Suprapubic skin (tissue), 3 donors: Measurements from ENCODE around the gene JAKMIP1.

ENCODE experiments used
- CTCF ChIP-seq, 2 donors: fragments of 200-600 bp in 1 of 2; fragments of 450-650 bp in 1 of 2; sonication (generic) in 1 of 2; IDR thresholded peaks; one replicate each; pipeline ENCODE4 v1.5.1; 2016 to 2019; ENCODE audit warnings: antibody characterized with exemption in 2 of 2, mild to moderate bottlenecking in 1 of 2, moderate library complexity in 1 of 2
- POLR2A ChIP-seq, 2 donors: fragments of 450-650 bp; IDR thresholded peaks; one replicate each; pipeline ENCODE4 v1.6.1; 2017; ENCODE audit warnings: antibody characterized with exemption in 2 of 2, mild to moderate bottlenecking in 2 of 2, moderate library complexity in 2 of 2

GRCh38 chr4:6035786-6036185, 164.6 kb downstream of the JAKMIP1 start:
- no peak for TF ChIP-seq POLR2A (IDR thresholded peaks at IDR 0.05)
- TF ChIP-seq CTCF (IDR thresholded peaks at IDR 0.05), result no peak
